ENCODE results near the gene ADISSP. TPM values are rescaled to one million over a fixed set of nuclear protein-coding genes. Genes with fewer than 3 reads are reported as not detected.

Gene ADISSP
- total RNA-seq, 3 donors from 2014 or later (not counting 1 experiment from before 2014, with no cell fraction given), result 10.1 to 13.5 (median 12.3) TPM

DNA sequence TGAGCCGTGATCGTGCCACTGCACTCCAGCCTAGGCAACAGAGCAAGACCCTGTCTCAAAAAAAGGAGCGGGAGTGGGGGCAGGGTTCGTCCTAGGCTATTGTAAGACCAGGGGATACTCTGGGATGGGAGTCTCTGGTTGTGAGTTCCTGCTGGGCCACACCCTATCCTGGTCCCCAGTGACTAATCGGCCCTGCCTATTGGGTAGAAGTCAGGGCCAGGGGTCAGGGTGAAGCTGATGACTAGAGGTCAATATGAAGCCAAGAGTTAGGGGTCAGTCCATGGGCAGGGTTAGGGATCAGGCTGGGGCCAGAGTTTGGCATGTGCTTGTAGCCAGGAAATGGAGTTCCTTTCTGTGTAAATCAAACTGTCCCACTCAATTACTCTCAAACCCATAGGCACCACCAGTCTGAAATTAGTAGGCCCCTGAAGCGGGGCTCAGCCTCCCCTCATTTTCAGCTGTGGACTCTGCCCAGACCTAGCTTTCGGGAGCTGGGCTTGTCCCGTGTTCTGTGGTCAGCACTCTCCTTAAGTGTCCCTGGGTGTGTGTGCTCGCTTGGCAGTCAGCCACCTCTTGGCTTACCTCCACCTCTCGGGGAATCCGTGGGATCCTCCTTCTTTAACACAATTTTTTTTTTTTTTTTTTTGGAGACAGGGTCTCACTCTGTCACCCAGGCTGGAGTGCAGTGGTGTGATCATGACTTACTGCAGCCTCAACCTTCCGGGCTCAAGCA is 33.3 kb downstream of the ADISSP start:
- TF ChIP-seq, protein P1, sequence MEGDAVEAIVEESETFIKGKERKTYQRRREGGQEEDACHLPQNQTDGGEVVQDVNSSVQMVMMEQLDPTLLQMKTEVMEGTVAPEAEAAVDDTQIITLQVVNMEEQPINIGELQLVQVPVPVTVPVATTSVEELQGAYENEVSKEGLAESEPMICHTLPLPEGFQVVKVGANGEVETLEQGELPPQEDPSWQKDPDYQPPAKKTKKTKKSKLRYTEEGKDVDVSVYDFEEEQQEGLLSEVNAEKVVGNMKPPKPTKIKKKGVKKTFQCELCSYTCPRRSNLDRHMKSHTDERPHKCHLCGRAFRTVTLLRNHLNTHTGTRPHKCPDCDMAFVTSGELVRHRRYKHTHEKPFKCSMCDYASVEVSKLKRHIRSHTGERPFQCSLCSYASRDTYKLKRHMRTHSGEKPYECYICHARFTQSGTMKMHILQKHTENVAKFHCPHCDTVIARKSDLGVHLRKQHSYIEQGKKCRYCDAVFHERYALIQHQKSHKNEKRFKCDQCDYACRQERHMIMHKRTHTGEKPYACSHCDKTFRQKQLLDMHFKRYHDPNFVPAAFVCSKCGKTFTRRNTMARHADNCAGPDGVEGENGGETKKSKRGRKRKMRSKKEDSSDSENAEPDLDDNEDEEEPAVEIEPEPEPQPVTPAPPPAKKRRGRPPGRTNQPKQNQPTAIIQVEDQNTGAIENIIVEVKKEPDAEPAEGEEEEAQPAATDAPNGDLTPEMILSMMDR (IDR thresholded peaks at IDR 0.05), result no peak
- no peak overlapping the region for H3K4me3 ChIP-seq (ENCODE audit: low read length)
- intact Hi-C loops (cut with micrococcal nuclease), result no loop called here
- H3K27me3 ChIP-seq (ENCODE audit: control insufficient read depth, insufficient read depth, low read length), result peaks cover 15% of the 10 kb centered on the region
- no peaks in the 10 kb centered on the region for H3K36me3 ChIP-seq (ENCODE audit: control insufficient read depth, insufficient read depth, low read length)
- WGBS (ENCODE audit: insufficient coverage), result 85% methylated on average over 12 of the region's 12 CpGs
- Mint-ChIP-seq H3K27me3 (ENCODE audit: low read depth in 2 of 2) (peaks cover 16 to 32% of the 10 kb centered on the region in 2 donors), H3K4me3 (no peak overlapping the region), H3K36me3 (no peaks in the 10 kb centered on the region), H3K27ac (no peak overlapping the region), H3K4me1 (peaks cover 0 to 4% of the 10 kb centered on the region in 2 donors), H3K9me3 (no peaks in the 10 kb centered on the region)
- ATAC-seq (no peak), DNase-seq (no peak)
- no peak overlapping the region for H3K27ac ChIP-seq (ENCODE audit: low read length)
- H3K4me1 ChIP-seq (ENCODE audit: control insufficient read depth, insufficient read depth, low read length), result no peaks in the 10 kb centered on the region
- H3K9me3 ChIP-seq (ENCODE audit: control insufficient read depth, insufficient read depth, low read length), result no peaks in the 10 kb centered on the region

DNA sequence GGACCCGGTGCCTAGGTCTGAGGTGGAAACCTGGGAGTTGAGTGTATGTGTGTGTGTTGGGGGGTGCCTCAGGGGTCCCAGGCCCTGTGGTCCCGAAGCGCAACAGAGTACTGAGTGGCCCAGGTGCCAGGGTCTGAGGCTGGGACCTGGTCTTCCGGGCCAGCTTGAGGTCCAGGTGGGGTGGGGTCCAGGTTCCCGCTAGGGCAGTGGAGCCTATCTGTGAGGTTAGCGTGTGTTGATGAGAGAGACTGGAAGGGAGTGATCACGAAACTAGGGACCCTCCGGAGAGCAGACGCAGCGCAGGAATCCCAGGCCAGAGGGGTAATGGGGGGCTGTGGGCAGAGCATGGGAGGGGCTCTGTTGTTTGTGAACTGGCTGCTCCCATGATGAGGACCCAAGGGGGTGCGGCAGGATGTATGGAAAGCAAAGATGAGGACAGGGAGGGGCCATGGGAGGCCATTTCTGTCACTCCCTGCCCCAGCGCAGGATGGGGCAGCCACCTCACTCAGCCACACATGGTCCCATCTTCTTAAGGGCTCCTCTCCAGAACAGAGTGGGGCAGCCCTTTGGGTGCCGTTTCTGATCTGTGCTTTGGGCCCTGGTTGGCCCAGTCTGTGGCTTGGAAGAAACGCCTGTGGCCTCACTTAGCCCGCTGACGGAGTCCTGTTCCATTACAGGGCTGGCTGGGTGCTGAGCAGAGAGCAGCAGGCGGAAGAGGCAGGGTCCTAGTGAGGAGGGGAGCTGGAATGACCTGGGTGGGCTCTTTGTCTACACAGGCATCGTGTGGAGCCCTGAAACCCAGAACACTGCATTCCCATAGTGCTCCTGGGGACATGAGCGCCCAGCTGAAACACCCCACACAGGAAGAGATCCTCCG is 34.2 kb downstream of the ADISSP start:
- TF ChIP-seq, protein P1 (IDR thresholded peaks at IDR 0.05), result no peak
- 93% methylated on average over 20 of the region's 20 CpGs for WGBS (ENCODE audit: insufficient coverage)
- Mint-ChIP-seq H3K9me3 (no peaks in the 10 kb centered on the region), H3K4me1 (peaks cover 0 to 4% of the 10 kb centered on the region in 2 donors), H3K27ac (no peak overlapping the region), H3K4me3 (no peak overlapping the region), H3K27me3 (ENCODE audit: low read depth in 2 of 2) (peaks cover 18 to 32% of the 10 kb centered on the region in 2 donors), H3K36me3 (no peaks in the 10 kb centered on the region)
- no peaks in the 10 kb centered on the region for H3K4me1 ChIP-seq (ENCODE audit: control insufficient read depth, insufficient read depth, low read length)
- intact Hi-C loops (cut with micrococcal nuclease), result no loop called here
- no peak for ATAC-seq
- H3K36me3 ChIP-seq (ENCODE audit: control insufficient read depth, insufficient read depth, low read length), result no peaks in the 10 kb centered on the region
- H3K27ac ChIP-seq (ENCODE audit: low read length), result no peak overlapping the region
- H3K9me3 ChIP-seq (ENCODE audit: control insufficient read depth, insufficient read depth, low read length), result no peaks in the 10 kb centered on the region
- H3K27me3 ChIP-seq (ENCODE audit: control insufficient read depth, insufficient read depth, low read length), result peaks cover 15% of the 10 kb centered on the region
- no peak overlapping the region for H3K4me3 ChIP-seq (ENCODE audit: low read length)
- DNase-seq, result no peak

DNA sequence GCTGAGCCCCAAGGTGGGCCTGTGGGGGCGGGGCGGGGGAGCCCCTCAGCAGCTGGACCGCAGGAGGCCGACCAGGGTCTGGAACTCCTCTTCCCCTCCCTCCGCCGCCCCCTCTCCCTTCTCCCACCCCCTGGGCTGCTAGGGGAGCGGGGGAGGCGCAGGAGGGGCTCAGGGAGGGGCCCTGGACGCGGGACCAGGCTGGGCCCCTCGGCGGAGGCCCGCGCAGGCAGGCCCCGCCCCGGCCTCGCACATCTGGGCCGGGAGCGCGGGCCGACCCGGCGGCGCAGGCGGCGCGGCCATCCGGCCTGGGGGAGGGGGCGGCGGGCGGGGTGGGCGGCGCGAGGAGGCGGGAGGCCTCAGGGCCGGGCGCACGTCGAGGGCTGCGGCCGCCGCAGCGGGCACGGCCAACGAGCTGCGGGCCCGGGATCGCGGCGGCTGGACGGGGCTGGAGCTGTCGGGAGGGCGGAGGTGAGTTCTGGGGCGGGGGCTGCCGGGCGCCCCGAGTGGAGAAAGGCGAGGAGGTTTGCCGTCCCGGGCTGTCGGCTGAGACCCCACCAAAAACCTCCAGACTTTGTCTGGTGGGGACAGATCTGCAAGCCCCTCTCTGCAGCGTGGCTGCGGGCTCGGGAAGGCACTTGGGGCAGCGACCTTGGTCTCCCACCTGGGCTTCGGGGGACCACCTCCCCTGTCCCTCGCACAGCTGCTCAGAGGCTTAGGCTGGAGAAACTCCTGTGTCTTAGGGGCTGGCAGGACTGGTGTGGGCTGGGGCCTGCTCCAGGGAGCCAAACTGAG is 35.0 kb downstream of the ADISSP start, which contains the start of gene HSPA12B:
HSPA12B (plus strand) TSS at position 359 of the 792 bp plus-strand sequence. CDS start 5,990 bp downstream, outside the sequence.
- Mint-ChIP-seq H3K9me3 (no peaks in the 10 kb centered on the region), H3K4me1 (peaks cover 0 to 4% of the 10 kb centered on the region in 2 donors), H3K36me3 (no peaks in the 10 kb centered on the region), H3K27me3 (ENCODE audit: low read depth in 2 of 2) (peaks cover 26 to 37% of the 10 kb centered on the region in 2 donors), H3K27ac (no peak within 1 kb of the TSS), H3K4me3 (no peak within 1 kb of the TSS)
- TF ChIP-seq, protein P1 (IDR thresholded peaks at IDR 0.05), result no peak
- Histone ChIP-seq H3K4me1 (ENCODE audit: control insufficient read depth, insufficient read depth, low read length) (no peaks in the 10 kb centered on the region), H3K9me3 (ENCODE audit: control insufficient read depth, insufficient read depth, low read length) (no peaks in the 10 kb centered on the region), H3K36me3 (ENCODE audit: control insufficient read depth, insufficient read depth, low read length) (no peaks in the 10 kb centered on the region), H3K4me3 (ENCODE audit: low read length) (no peak within 1 kb of the TSS), H3K27me3 (ENCODE audit: control insufficient read depth, insufficient read depth, low read length) (peaks cover 15% of the 10 kb centered on the region), H3K27ac (ENCODE audit: low read length) (no peak within 1 kb of the TSS)
- 12% methylated on average over 67 of the region's 67 CpGs for WGBS (ENCODE audit: insufficient coverage)
- DNase-seq (no peak), ATAC-seq (no peak)
- intact Hi-C loops (cut with micrococcal nuclease), result no loop called here

Measured in natural killer cell (primary cell).